ENCODE results near the gene EMID1. TPM values are rescaled to one million over a fixed set of nuclear protein-coding genes. Genes with fewer than 3 reads are reported as not detected.
A peak's percentile ranks its signal among the peaks of the same experiment; 100 is the strongest.

The EMID1 gene
- total RNA-seq, 1 experiment from 2014 or later = 10.0 TPM

GRCh38 chr22:29219881-29220670, 14.4 kb downstream of the EMID1 start:
- Mint-ChIP-seq H3K27me3 (ENCODE audit: insufficient read depth, unreplicated experiment) (no peaks in the 10 kb centered on the region), H3K27ac (ENCODE audit: unreplicated experiment) (peak overlapping the region; percentile 87), H3K36me3 (ENCODE audit: insufficient read depth, unreplicated experiment) (no peaks in the 10 kb centered on the region), H3K9me3 (ENCODE audit: unreplicated experiment) (no peaks in the 10 kb centered on the region), H3K4me3 (ENCODE audit: unreplicated experiment) (peak overlapping the region; percentile 49), H3K4me1 (ENCODE audit: low read depth, unreplicated experiment) (peaks cover 13% of the 10 kb centered on the region)
- no peaks in the 10 kb centered on the region for H3K9me3 ChIP-seq
- ChIA-PET POLR2A (interaction anchor here (1.0 to 2.0 kb wide), 2 partner anchors 14 to 46 kb away, joined by 3 to 7 read pairs; partner anchors contain the start of gene EMID1), CTCF (interaction anchor here (0.6 to 2.0 kb wide), 8 partner anchors 10 to 221 kb away, joined by 3 to 15 read pairs (median 4); partner anchors contain the start of gene EMID1)
- no peak overlapping the region for H3K4me3 ChIP-seq (ENCODE audit: low read depth, low read length)
- H3K36me3 ChIP-seq (ENCODE audit: control insufficient read depth, insufficient read depth, low read length) = no peaks in the 10 kb centered on the region
- intact Hi-C loops (cut with micrococcal nuclease; ENCODE audit: unreplicated experiment) = loop anchor here (2.0 kb wide), 1 partner anchor 17 kb away; no protein-coding TSS in a partner anchor
- no TSS peak for BruUV-seq (replicated peaks)
- peaks cover 17% of the 10 kb centered on the region for H3K4me1 ChIP-seq
- TF ChIP-seq, protein P1, sequence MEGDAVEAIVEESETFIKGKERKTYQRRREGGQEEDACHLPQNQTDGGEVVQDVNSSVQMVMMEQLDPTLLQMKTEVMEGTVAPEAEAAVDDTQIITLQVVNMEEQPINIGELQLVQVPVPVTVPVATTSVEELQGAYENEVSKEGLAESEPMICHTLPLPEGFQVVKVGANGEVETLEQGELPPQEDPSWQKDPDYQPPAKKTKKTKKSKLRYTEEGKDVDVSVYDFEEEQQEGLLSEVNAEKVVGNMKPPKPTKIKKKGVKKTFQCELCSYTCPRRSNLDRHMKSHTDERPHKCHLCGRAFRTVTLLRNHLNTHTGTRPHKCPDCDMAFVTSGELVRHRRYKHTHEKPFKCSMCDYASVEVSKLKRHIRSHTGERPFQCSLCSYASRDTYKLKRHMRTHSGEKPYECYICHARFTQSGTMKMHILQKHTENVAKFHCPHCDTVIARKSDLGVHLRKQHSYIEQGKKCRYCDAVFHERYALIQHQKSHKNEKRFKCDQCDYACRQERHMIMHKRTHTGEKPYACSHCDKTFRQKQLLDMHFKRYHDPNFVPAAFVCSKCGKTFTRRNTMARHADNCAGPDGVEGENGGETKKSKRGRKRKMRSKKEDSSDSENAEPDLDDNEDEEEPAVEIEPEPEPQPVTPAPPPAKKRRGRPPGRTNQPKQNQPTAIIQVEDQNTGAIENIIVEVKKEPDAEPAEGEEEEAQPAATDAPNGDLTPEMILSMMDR (IDR thresholded peaks at IDR 0.05; ENCODE audit: insufficient read depth in 1 of 2, low read depth in 1 of 2, low read length in 1 of 2, severe bottlenecking in 1 of 2, unreplicated experiment in 1 of 2) = peak in 1 of 2 experiments; percentile 9
- no peaks in the 10 kb centered on the region for H3K27me3 ChIP-seq (replicated peaks; ENCODE audit: control insufficient read depth, insufficient read depth, low read length)
- peak; percentile 60 to 61 for DNase-seq

- ChIA-PET POLR2A (no interaction called here), CTCF (no interaction called here)
- Histone ChIP-seq H3K4me3 (ENCODE audit: low read depth, low read length) (no peak overlapping the region), H3K27me3 (replicated peaks; ENCODE audit: control insufficient read depth, insufficient read depth, low read length) (no peaks in the 10 kb centered on the region), H3K4me1 (peaks cover 17% of the 10 kb centered on the region), H3K9me3 (no peaks in the 10 kb centered on the region), H3K36me3 (ENCODE audit: control insufficient read depth, insufficient read depth, low read length) (no peaks in the 10 kb centered on the region)
- Mint-ChIP-seq H3K27me3 (ENCODE audit: insufficient read depth, unreplicated experiment) (no peaks in the 10 kb centered on the region), H3K36me3 (ENCODE audit: insufficient read depth, unreplicated experiment) (no peaks in the 10 kb centered on the region), H3K9me3 (ENCODE audit: unreplicated experiment) (no peaks in the 10 kb centered on the region), H3K4me3 (ENCODE audit: unreplicated experiment) (no peak overlapping the region), H3K27ac (ENCODE audit: unreplicated experiment) (no peak overlapping the region), H3K4me1 (ENCODE audit: low read depth, unreplicated experiment) (peaks cover 13% of the 10 kb centered on the region)
- BruUV-seq (replicated peaks) = no TSS peak
- DNase-seq = no peak
- intact Hi-C loops (cut with micrococcal nuclease; ENCODE audit: unreplicated experiment) = no loop called here
- TF ChIP-seq, protein P1 (IDR thresholded peaks at IDR 0.05; ENCODE audit: insufficient read depth in 1 of 2, low read depth in 1 of 2, low read length in 1 of 2, severe bottlenecking in 1 of 2, unreplicated experiment in 1 of 2) = no peak
Observed at GRCh38 chr22:29224121-29224858, 18.6 kb downstream of the EMID1 start.

DNA sequence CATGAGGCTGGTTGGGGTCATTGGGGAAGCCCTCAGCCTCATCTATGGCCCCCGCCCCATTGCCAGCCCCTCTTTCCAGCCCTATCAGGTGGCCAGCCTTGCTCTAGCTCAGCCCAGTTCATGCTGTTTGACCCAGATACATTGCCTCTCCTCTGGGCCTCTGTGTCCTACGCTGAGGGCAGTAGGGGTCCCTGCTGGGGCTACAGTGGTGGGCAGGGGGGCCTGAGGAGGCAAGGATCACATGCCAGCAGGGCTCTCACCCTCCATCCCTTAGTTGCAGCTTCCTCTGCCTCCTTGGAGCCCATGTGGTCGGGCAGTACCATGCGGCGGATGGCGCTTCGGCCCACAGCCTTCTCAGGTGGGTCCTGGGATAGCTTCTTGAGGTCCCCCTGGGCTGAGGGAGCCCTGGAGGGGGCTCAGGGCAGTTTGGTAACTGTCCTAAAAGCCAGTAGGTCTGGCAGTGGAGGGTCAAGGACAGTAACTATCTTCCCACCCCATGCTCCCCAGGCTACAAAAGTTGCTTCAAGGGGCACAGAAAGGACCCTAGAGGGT, 19.2 kb downstream of the EMID1 start:
- H3K9me3 ChIP-seq = no peaks in the 10 kb centered on the region
- no peaks in the 10 kb centered on the region for H3K36me3 ChIP-seq (ENCODE audit: control insufficient read depth, insufficient read depth, low read length)
- no peak overlapping the region for H3K4me3 Mint-ChIP-seq (ENCODE audit: unreplicated experiment)
- H3K27ac Mint-ChIP-seq (ENCODE audit: unreplicated experiment) = no peak overlapping the region
- no peak overlapping the region for H3K4me3 ChIP-seq (ENCODE audit: low read depth, low read length)
- BruUV-seq (replicated peaks) = no TSS peak
- POLR2A ChIA-PET = no interaction called here
- TF ChIP-seq, protein P1 (IDR thresholded peaks at IDR 0.05; ENCODE audit: insufficient read depth in 1 of 2, low read depth in 1 of 2, low read length in 1 of 2, severe bottlenecking in 1 of 2, unreplicated experiment in 1 of 2) = no peak
- no peaks in the 10 kb centered on the region for H3K9me3 Mint-ChIP-seq (ENCODE audit: unreplicated experiment)
- H3K27me3 Mint-ChIP-seq (ENCODE audit: insufficient read depth, unreplicated experiment) = no peaks in the 10 kb centered on the region
- CTCF ChIA-PET = interaction anchor here (1.3 kb wide), 1 partner anchor 19 kb away, joined by 5 read pairs; the partner anchor contains the start of gene EMID1
- intact Hi-C loops (cut with micrococcal nuclease; ENCODE audit: unreplicated experiment) = no loop called here
- H3K4me1 ChIP-seq = peaks cover 13% of the 10 kb centered on the region
- H3K4me1 Mint-ChIP-seq (ENCODE audit: low read depth, unreplicated experiment) = peaks cover 10% of the 10 kb centered on the region
- H3K27me3 ChIP-seq (replicated peaks; ENCODE audit: control insufficient read depth, insufficient read depth, low read length) = no peaks in the 10 kb centered on the region
- DNase-seq = no peak
- H3K36me3 Mint-ChIP-seq (ENCODE audit: insufficient read depth, unreplicated experiment) = no peaks in the 10 kb centered on the region
